H1 (cell line): ENCODE data around the gene OR4D11. TPM values are rescaled to one million over a fixed set of nuclear protein-coding genes. Genes with fewer than 3 reads are reported as not detected.

ENCODE experiments used
- CTCF ChIA-PET: fragments of 300-600 bp; sonication (Branson Sonifier 250); formaldehyde crosslinking; loops from one replicate; lab custom pipeline; 2021; ENCODE audit not compliant: partially characterized antibody; lab: Charles Lee
- POLR2A ChIA-PET: fragments of 300-600 bp; sonication (Branson Sonifier 250); formaldehyde crosslinking; loops from one replicate; lab custom pipeline; 2021; ENCODE audit warnings: inconsistent platforms; ENCODE audit not compliant: partially characterized antibody; lab: Charles Lee
- DNase-seq, 2 experiments: peaks; one replicate each; pipeline versions ENCODE4 v3.0.0 to v3.0.0-alpha.2; 2010 to 2022; ENCODE audit warnings: low spot score in 2 of 2, low read depth in 1 of 2, mixed read lengths in 1 of 2
- FAIRE-seq: peaks from 2 replicates; lab custom pipeline; 2011; peaks lifted over from hg19 to GRCh38; lab: Jason Lieb, UNC
- H2AFZ ChIP-seq: 2 replicates; pipeline ENCODE4 v1.8.1; 2012; ENCODE audit warnings: low read length, inconsistent platforms
- H2AK5ac ChIP-seq: 2 replicates; pipeline ENCODE4 v1.6.1; 2013; ENCODE audit warnings: low read depth, low read length
- H2BK120ac ChIP-seq: replicated peaks from 2 replicates; pipeline ENCODE3; 2013; ENCODE audit warnings: low read depth, low read length, inconsistent platforms
- H2BK12ac ChIP-seq: 2 replicates; pipeline ENCODE4 v1.6.1; 2013; ENCODE audit warnings: low read depth, low read length
- H2BK15ac ChIP-seq: 2 replicates; pipeline ENCODE4 v1.6.1; 2013; ENCODE audit warnings: low read length
- H2BK20ac ChIP-seq: 2 replicates; pipeline ENCODE4 v1.6.1; 2013; ENCODE audit warnings: low read length
- H2BK5ac ChIP-seq: 2 replicates; pipeline ENCODE4 v1.6.1; 2013; ENCODE audit warnings: low read depth, low read length
- H3K14ac ChIP-seq: 2 replicates; pipeline ENCODE4 v1.6.1; 2013; ENCODE audit warnings: inconsistent platforms; ENCODE audit not compliant: insufficient read length
- H3K18ac ChIP-seq: 2 replicates; pipeline ENCODE4 v1.6.1; 2013; ENCODE audit warnings: low read length; ENCODE audit errors: extremely low read depth
- H3K23ac ChIP-seq: 2 replicates; pipeline ENCODE4 v1.6.1; 2013; ENCODE audit warnings: inconsistent platforms; ENCODE audit not compliant: insufficient read length
- H3K23me2 ChIP-seq: 2 replicates; pipeline ENCODE4 v1.6.1; 2013; ENCODE audit warnings: low read depth, low read length
- H3K27ac ChIP-seq: 2 replicates; pipeline ENCODE4 v1.6.1; 2011; ENCODE audit warnings: low read depth, low read length, inconsistent platforms
- H3K27me3 ChIP-seq, 4 experiments: replicated peaks in 1 of 4; 1 replicate in 1 of 4; 2 replicates in 3 of 4; pipeline versions ENCODE4 v1.6.1 to v1.8.1; 2011 to 2013; ENCODE audit warnings: low read length in 3 of 4, mild to moderate bottlenecking in 3 of 4, inconsistent platforms in 2 of 4, mixed read lengths in 2 of 4, moderate library complexity in 1 of 4; ENCODE audit not compliant: control insufficient read depth in 3 of 4, insufficient read depth in 3 of 4; ENCODE audit errors: extremely low read depth in 1 of 4
- H3K36me3 ChIP-seq, 4 experiments: 2 replicates each; pipeline versions ENCODE4 v1.6.1 to v1.8.1; 2011 to 2013; ENCODE audit warnings: mild to moderate bottlenecking in 4 of 4, low read length in 3 of 4, moderate library complexity in 2 of 4, control low read depth in 1 of 4, inconsistent platforms in 1 of 4; ENCODE audit not compliant: insufficient read depth in 4 of 4, control insufficient read depth in 2 of 4
- H3K4ac ChIP-seq: replicated peaks from 2 replicates; pipeline ENCODE3; 2013; ENCODE audit warnings: low read length, low read depth, mixed read lengths, inconsistent platforms; ENCODE audit not compliant: insufficient read length
- H3K4me1 ChIP-seq, 4 experiments: replicated peaks in 1 of 4; 1 replicate in 1 of 4; 2 replicates in 3 of 4; pipeline versions ENCODE4 v1.6.1 to v1.8.1; 2011 to 2013; ENCODE audit warnings: low read length in 3 of 4, inconsistent platforms in 2 of 4, mixed read lengths in 1 of 4; ENCODE audit not compliant: insufficient read depth in 4 of 4, control insufficient read depth in 3 of 4
- H3K4me2 ChIP-seq, 2 experiments: 2 replicates each; pipeline versions ENCODE4 v1.6.1 to v1.8.1; 2011 to 2013; ENCODE audit warnings: low read depth in 2 of 2, low read length in 2 of 2, control low read depth in 1 of 2, inconsistent platforms in 1 of 2, mild to moderate bottlenecking in 1 of 2; ENCODE audit not compliant: insufficient read depth in 1 of 2
- H3K4me3 ChIP-seq, 4 experiments: fragments of 200-600, 300-600 bp in 1 of 4; sonication (generic), shearing (Covaris generic), sonication (Bioruptor Twin) in 1 of 4; 2 replicates each; pipeline versions ENCODE4 v1.5.1 to v1.8.1; 2011 to 2016; ENCODE audit warnings: low read length in 4 of 4, low read depth in 3 of 4, control low read depth in 2 of 4, inconsistent platforms in 2 of 4, mild to moderate bottlenecking in 2 of 4, mixed read lengths in 1 of 4, moderate library complexity in 1 of 4; ENCODE audit not compliant: insufficient read depth in 2 of 4; ENCODE audit errors: extremely low read depth in 1 of 4
- H3K56ac ChIP-seq: replicated peaks from 2 replicates; pipeline ENCODE3; 2013; ENCODE audit warnings: low read depth, mild to moderate bottlenecking, mixed read lengths, low read length, inconsistent platforms; ENCODE audit not compliant: insufficient read length
- H3K79me1 ChIP-seq: 2 replicates; pipeline ENCODE4 v1.6.1; 2013; ENCODE audit warnings: low read depth, low read length, control low read depth
- H3K79me2 ChIP-seq, 2 experiments: 2 replicates each; pipeline versions ENCODE4 v1.6.1 to v1.8.1; 2012 to 2013; ENCODE audit warnings: low read length in 2 of 2, mild to moderate bottlenecking in 2 of 2, inconsistent platforms in 1 of 2; ENCODE audit not compliant: insufficient read depth in 2 of 2, control insufficient read depth in 1 of 2
- H3K9ac ChIP-seq, 4 experiments: replicated peaks in 1 of 4; 1 replicate in 1 of 4; 2 replicates in 3 of 4; pipeline versions ENCODE4 v1.6.1 to v1.8.1; 2011 to 2013; ENCODE audit warnings: low read depth in 3 of 4, low read length in 3 of 4, control low read depth in 2 of 4, mild to moderate bottlenecking in 2 of 4, moderate library complexity in 2 of 4, inconsistent platforms in 1 of 4; ENCODE audit errors: extremely low read depth in 1 of 4
- H3K9me3 ChIP-seq, 2 experiments: 2 replicates each; pipeline versions ENCODE4 v1.6.1 to v1.8.1; 2012 to 2013; ENCODE audit warnings: mild to moderate bottlenecking in 2 of 2, moderate library complexity in 2 of 2, control low read depth in 1 of 2, inconsistent platforms in 1 of 2, low read depth in 1 of 2, low read length in 1 of 2, mixed read lengths in 1 of 2; ENCODE audit not compliant: insufficient read depth in 2 of 2
- H4K20me1 ChIP-seq, 2 experiments: replicated peaks in 1 of 2; 2 replicates each; pipeline versions ENCODE3 to v1.8.1; 2011 to 2013; ENCODE audit warnings: inconsistent platforms in 2 of 2, low read length in 2 of 2, mild to moderate bottlenecking in 1 of 2; ENCODE audit not compliant: insufficient read depth in 2 of 2, control insufficient read depth in 1 of 2
- H4K5ac ChIP-seq: 2 replicates; pipeline ENCODE4 v1.6.1; 2013; ENCODE audit warnings: low read length, low read depth, mixed read lengths, inconsistent platforms; ENCODE audit not compliant: insufficient read length
- H4K8ac ChIP-seq: 2 replicates; pipeline ENCODE4 v1.8.0; 2013; ENCODE audit warnings: mild to moderate bottlenecking, moderate library complexity, low read length, inconsistent platforms; ENCODE audit not compliant: insufficient read depth; ENCODE audit errors: extremely low read depth
- H4K91ac ChIP-seq: replicated peaks from 2 replicates; pipeline ENCODE3; 2013; ENCODE audit warnings: low read length, mixed read lengths, inconsistent platforms; ENCODE audit not compliant: insufficient read length
- CBX5 ChIP-seq: fragments of 300-800, 300-1000 bp; sonication (generic); IDR thresholded peaks from 2 replicates; pipeline ENCODE4 v1.7.1; 2016; ENCODE audit warnings: antibody characterized with exemption, low read length, low read depth
- CEBPB ChIP-seq: IDR thresholded peaks from 2 replicates; pipeline ENCODE4 v1.6.1; 2012; ENCODE audit warnings: low read depth, low read length
- CHD2 ChIP-seq: IDR thresholded peaks from 2 replicates; pipeline ENCODE4 v1.6.1; 2012; ENCODE audit warnings: low read length, improper control_type of control experiment
- GTF2F1 ChIP-seq: IDR thresholded peaks from 2 replicates; pipeline ENCODE4 v1.6.1; 2012; ENCODE audit warnings: low read depth, low read length, improper control_type of control experiment, borderline replicate concordance
- HDAC2 ChIP-seq, 2 experiments: fragments of 300-600 bp in 1 of 2; sonication (generic) in 1 of 2; IDR thresholded peaks; 2 replicates each; pipeline ENCODE4 v1.6.1; 2011 to 2012; ENCODE audit warnings: low read depth in 2 of 2, low read length in 2 of 2, mild to moderate bottlenecking in 2 of 2, moderate library complexity in 2 of 2, borderline replicate concordance in 1 of 2, inconsistent platforms in 1 of 2
- JUND ChIP-seq: IDR thresholded peaks from 2 replicates; pipeline ENCODE4 v1.6.1; 2011; ENCODE audit warnings: mild to moderate bottlenecking, improper control_type of control experiment, low read length
- MAFK ChIP-seq: IDR thresholded peaks from 2 replicates; pipeline ENCODE4 v1.6.1; 2012; ENCODE audit warnings: low read depth, mild to moderate bottlenecking, improper control_type of control experiment, low read length
- POLR2A ChIP-seq, 2 experiments: IDR thresholded peaks; 1 replicate in 1 of 2; 2 replicates in 1 of 2; pipeline ENCODE4 v1.6.1; 2011; ENCODE audit warnings: low read depth in 2 of 2, low read length in 2 of 2, mild to moderate bottlenecking in 2 of 2; ENCODE audit errors: control extremely low read depth in 1 of 2
- SAP30 ChIP-seq: fragments of 300-600 bp; sonication (generic); IDR thresholded peaks from 2 replicates; pipeline ENCODE4 v1.7.1; 2012; ENCODE audit warnings: low read length, moderate library complexity, mild to moderate bottlenecking, inconsistent platforms; ENCODE audit not compliant: insufficient read depth, insufficient replicate concordance
- SIN3A ChIP-seq, 2 experiments: IDR thresholded peaks in 1 of 2; conservative IDR thresholded peaks in 1 of 2; 2 replicates each; pipeline ENCODE4 v1.6.1; 2011 to 2012; ENCODE audit warnings: low read length in 2 of 2, improper control_type of control experiment in 1 of 2, low read depth in 1 of 2, mild to moderate bottlenecking in 1 of 2
- SIRT6 ChIP-seq: IDR thresholded peaks from one replicate; pipeline ENCODE4 v1.7.1; 2012; ENCODE audit warnings: low read length, inconsistent platforms
- SP2 ChIP-seq: IDR thresholded peaks from 2 replicates; pipeline ENCODE4 v1.6.1; 2012; ENCODE audit warnings: mild to moderate bottlenecking, low read length, inconsistent platforms
- TCF12 ChIP-seq: IDR thresholded peaks from 2 replicates; pipeline ENCODE4 v1.6.1; 2011; ENCODE audit warnings: low read depth, mild to moderate bottlenecking, low read length
- WGBS, 2 experiments: shearing (Covaris generic) in 1 of 2; methylation state at CpG; one replicate each; pipeline versions ENCODE4 v1.1.6 to v1.1.7; 2013 to 2015; ENCODE audit warnings: low lambda C conversion rate in 2 of 2, mixed read lengths in 2 of 2, inconsistent platforms in 1 of 2, low coverage in 1 of 2, missing lambda C conversion rate in 1 of 2; ENCODE audit not compliant: insufficient replicate concordance in 2 of 2, insufficient coverage in 1 of 2, insufficient read length in 1 of 2; ENCODE audit errors: extremely low coverage in 1 of 2, missing lambda C conversion rate in 1 of 2; 5-methylcytosine and 5-hydroxymethylcytosine counted together
- polyA plus RNA-seq, 7 experiments: library from polyadenylated mRNA; depleted of rRNA in 3 of 7; stranded (reverse) in 5 of 7; unstranded in 2 of 7; fragments of >200 nt in 5 of 7; fragments of 200-250 nt in 2 of 7; gene quantifications; 1 replicate in 5 of 7; 2 replicates in 1 of 7; 4 replicates in 1 of 7; pipeline versions ENCODE4 v1.2.1 to v1.2.3, GENCODE V29; 2011 to 2013; ENCODE audit warnings: missing spikeins in 2 of 7, mixed read lengths in 2 of 7
- total RNA-seq: library from RNA; stranded (reverse); fragmentation: NEBNext Ultra II Directional; extraction: Animal tissue kit (Norgen Biotek cat#: 25700); gene quantifications from 2 replicates; pipeline ENCODE4 v1.2.1, GENCODE V29; 2021

Gene OR4D11
- total and polyA plus RNA-seq, 2 of the 8 experiments (the other 6 are each of a cell fraction or from before 2014, with no cell fraction given): not detected

- Histone ChIP-seq H4K8ac (no peak overlapping the region), H3K4ac (no peak overlapping the region), H3K4me3 (peak overlapping the region; percentile 68 to 93 (median 80)), H4K5ac (no peak overlapping the region), H2BK12ac (no peak overlapping the region), H4K20me1 (no peaks in the 10 kb centered on the region), H2AFZ (no peak overlapping the region), H3K79me2 (no peaks in the 10 kb centered on the region), H2BK5ac (0 out of 2 replicates have a peak overlapping the region, but pooled peaks have one; percentile 68), H3K79me1 (no peaks in the 10 kb centered on the region), H3K9ac (peak overlapping the region; percentile 64 to 75 (median 71)), H3K23me2 (peaks cover 12% of the 10 kb centered on the region), H2BK20ac (no peak overlapping the region), H3K36me3 (no peaks in the 10 kb centered on the region), H3K23ac (no peak overlapping the region), H3K9me3 (no peaks in the 10 kb centered on the region), H3K14ac (no peak overlapping the region), H3K56ac (no peak overlapping the region), H4K91ac (no peak overlapping the region), H3K27ac (peak overlapping the region; percentile 48; the same call in 1 of the 2 replicates), H3K18ac (peak overlapping the region; percentile 73; the same call in 1 of the 2 replicates), H3K4me1 (peaks cover 0 to 7% (median 0%) of the 10 kb centered on the region in 4 experiments; a peak in 2 of 7 replicates), H2BK15ac (no peak overlapping the region), H2AK5ac (no peak overlapping the region), H3K4me2 (peak overlapping the region; percentile 73 to 79), H2BK120ac (no peak overlapping the region), H3K27me3 (no peaks in the 10 kb centered on the region)
- DNase-seq (peak; percentile 95 to 97), FAIRE-seq (peak; percentile 24)
- CTCF ChIA-PET: interaction anchor here (2.6 kb wide), 1 partner anchor 13 kb away, joined by 17 read pairs; no protein-coding TSS in a partner anchor
- WGBS, 2 experiments: 2% methylated on average over 25 of the region's 31 CpGs; no CpG with 5 or more reads in 1 of the 2 experiments
- POLR2A ChIA-PET: interaction anchor here (0.7 to 2.6 kb wide), 6 partner anchors 9 to 61 kb away, joined by 3 to 19 read pairs (median 3); no protein-coding TSS in a partner anchor
- TF ChIP-seq SP2 (no peak), SIRT6 (no peak), MAFK (peak; percentile 89; the same call in 1 of the 2 replicates), JUND (0 out of 2 replicates have a peak, but pooled peaks have one; percentile 16), HDAC2 (IDR thresholded peaks at IDR 0.05; ENCODE audit: borderline replicate concordance in 1 of 2, low read depth in 2 of 2, low read length in 2 of 2) (0 out of 4 replicates have a peak, but pooled peaks of 1 of the 2 experiments have one; percentile 21), CEBPB (peak; percentile 85), POLR2A (IDR thresholded peaks at IDR 0.05; ENCODE audit: control extremely low read depth in 1 of 2, low read depth in 2 of 2, low read length in 2 of 2) (peak in 1 of 2 experiments; percentile 43; a peak in 1 of 3 replicates), SIN3A (conservative IDR thresholded peaks at IDR 0.05 in 1 of 2, IDR thresholded peaks at IDR 0.05 in 1 of 2; ENCODE audit: low read depth in 1 of 2, low read length in 2 of 2) (peak; percentile 28 to 31; a peak in 1 of 4 replicates), CBX5 (no peak), GTF2F1 (no peak; the same call in 1 of the 2 replicates), TCF12 (0 out of 2 replicates have a peak, but pooled peaks have one; percentile 51), CHD2 (no peak; the same call in 1 of the 2 replicates), SAP30 (no peak)
These were observed 47.0 kb downstream of the OR4D11 start for GRCh38 chr11:59550368-59550841.
